Ovary (tissue), 3 donors: ENCODE measurements around the gene MAD1L1.

ENCODE experiments used
- CTCF ChIP-seq, 3 donors: fragments of 450-650 bp in 2 of 3; fragments of 200-600 bp in 1 of 3; IDR thresholded peaks; one replicate each; pipeline versions ENCODE4 v1.5.1 to v1.8.0; 2016 to 2022; ENCODE audit warnings: antibody characterized with exemption in 3 of 3, mild to moderate bottlenecking in 1 of 3
- POLR2A ChIP-seq: fragments of 450-650 bp; IDR thresholded peaks from one replicate; pipeline ENCODE4 v1.6.1; 2017; ENCODE audit warnings: antibody characterized with exemption, mild to moderate bottlenecking, moderate library complexity
- donor health status: DM: no; HTN: no; CAD: no.

GRCh38 chr7:1810961-1811849 lies 421.5 kb downstream of the MAD1L1 start:
- TF ChIP-seq CTCF (IDR thresholded peaks at IDR 0.05) (no peak), POLR2A (no peak)
